Endothelial cell (in vitro differentiated cells): Measurements from ENCODE around the gene PHF10. TPM values are rescaled to one million over a fixed set of nuclear protein-coding genes. Genes with fewer than 3 reads are reported as not detected.

Experiments
- DNase-seq: peaks from one replicate; pipeline ENCODE4 v3.0.0; 2021; ENCODE audit warnings: low spot score
- H3K27ac Mint-ChIP-seq: one replicate; pipeline ENCODE4 v1.8.0; 2021; ENCODE audit warnings: mixed read lengths, inconsistent platforms; ENCODE audit not compliant: unreplicated experiment
- H3K27me3 Mint-ChIP-seq: one replicate; pipeline ENCODE4 v1.8.0; 2021; ENCODE audit warnings: mild to moderate bottlenecking, moderate library complexity, mixed read lengths, inconsistent platforms; ENCODE audit not compliant: unreplicated experiment
- H3K36me3 Mint-ChIP-seq: one replicate; pipeline ENCODE4 v1.8.0; 2021; ENCODE audit warnings: mild to moderate bottlenecking, low read depth, mixed read lengths, inconsistent platforms; ENCODE audit not compliant: unreplicated experiment
- H3K4me1 Mint-ChIP-seq: one replicate; pipeline ENCODE4 v1.8.0; 2021; ENCODE audit warnings: mild to moderate bottlenecking, mixed read lengths, inconsistent platforms; ENCODE audit not compliant: unreplicated experiment
- H3K4me3 Mint-ChIP-seq: one replicate; pipeline ENCODE4 v1.8.0; 2021; ENCODE audit warnings: mild to moderate bottlenecking, mixed read lengths, inconsistent platforms; ENCODE audit not compliant: unreplicated experiment
- H3K9me3 Mint-ChIP-seq: one replicate; pipeline ENCODE4 v1.8.0; 2021; ENCODE audit warnings: mixed read lengths, inconsistent platforms; ENCODE audit not compliant: unreplicated experiment
- total RNA-seq: library from RNA; stranded (reverse); fragmentation: NEBNext Ultra II Directional; extraction: Animal tissue kit (Norgen Biotek cat#: 25700); gene quantifications from one replicate; pipeline ENCODE4 v1.2.1, GENCODE V29; 2021; ENCODE audit not compliant: unreplicated experiment
- TF ChIP-seq, protein P1 (sequence below): fragments of 200-600 bp; sonication (generic); IDR thresholded peaks from one replicate; pipeline ENCODE4 v1.5.0; 2021; ENCODE audit warnings: antibody characterized with exemption; ENCODE audit not compliant: unreplicated experiment

PHF10 gene
- total RNA-seq, 1 donor from 2014 or later = 33.6 TPM

DNA sequence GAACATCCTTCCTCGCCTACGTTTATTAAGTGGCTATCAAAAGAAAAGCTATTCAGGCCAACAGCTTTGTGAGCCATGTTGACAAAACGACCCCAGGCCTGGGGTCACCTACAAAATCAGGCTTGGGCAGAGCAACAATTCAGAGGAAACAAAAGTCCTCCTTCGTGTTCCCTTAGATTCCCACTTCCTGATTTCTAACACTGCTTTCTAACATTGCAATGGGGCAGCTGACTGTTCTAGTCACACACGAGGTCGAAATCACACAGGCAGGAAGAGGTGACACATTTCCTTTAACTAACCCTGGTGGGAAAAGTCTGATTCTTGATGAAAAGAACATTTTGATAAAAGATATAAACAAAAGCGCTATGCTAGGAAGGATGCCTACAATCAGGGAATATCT lies 54.4 kb downstream of the PHF10 start:
- Mint-ChIP-seq H3K27ac (peak overlapping the region; percentile 89), H3K27me3 (peaks cover 2% of the 10 kb centered on the region), H3K4me3 (no peak overlapping the region), H3K9me3 (no peaks in the 10 kb centered on the region), H3K36me3 (peaks cover 33% of the 10 kb centered on the region), H3K4me1 (peaks cover 19% of the 10 kb centered on the region)
- TF ChIP-seq, protein P1, sequence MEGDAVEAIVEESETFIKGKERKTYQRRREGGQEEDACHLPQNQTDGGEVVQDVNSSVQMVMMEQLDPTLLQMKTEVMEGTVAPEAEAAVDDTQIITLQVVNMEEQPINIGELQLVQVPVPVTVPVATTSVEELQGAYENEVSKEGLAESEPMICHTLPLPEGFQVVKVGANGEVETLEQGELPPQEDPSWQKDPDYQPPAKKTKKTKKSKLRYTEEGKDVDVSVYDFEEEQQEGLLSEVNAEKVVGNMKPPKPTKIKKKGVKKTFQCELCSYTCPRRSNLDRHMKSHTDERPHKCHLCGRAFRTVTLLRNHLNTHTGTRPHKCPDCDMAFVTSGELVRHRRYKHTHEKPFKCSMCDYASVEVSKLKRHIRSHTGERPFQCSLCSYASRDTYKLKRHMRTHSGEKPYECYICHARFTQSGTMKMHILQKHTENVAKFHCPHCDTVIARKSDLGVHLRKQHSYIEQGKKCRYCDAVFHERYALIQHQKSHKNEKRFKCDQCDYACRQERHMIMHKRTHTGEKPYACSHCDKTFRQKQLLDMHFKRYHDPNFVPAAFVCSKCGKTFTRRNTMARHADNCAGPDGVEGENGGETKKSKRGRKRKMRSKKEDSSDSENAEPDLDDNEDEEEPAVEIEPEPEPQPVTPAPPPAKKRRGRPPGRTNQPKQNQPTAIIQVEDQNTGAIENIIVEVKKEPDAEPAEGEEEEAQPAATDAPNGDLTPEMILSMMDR = no peak
- DNase-seq = no peak

DNA sequence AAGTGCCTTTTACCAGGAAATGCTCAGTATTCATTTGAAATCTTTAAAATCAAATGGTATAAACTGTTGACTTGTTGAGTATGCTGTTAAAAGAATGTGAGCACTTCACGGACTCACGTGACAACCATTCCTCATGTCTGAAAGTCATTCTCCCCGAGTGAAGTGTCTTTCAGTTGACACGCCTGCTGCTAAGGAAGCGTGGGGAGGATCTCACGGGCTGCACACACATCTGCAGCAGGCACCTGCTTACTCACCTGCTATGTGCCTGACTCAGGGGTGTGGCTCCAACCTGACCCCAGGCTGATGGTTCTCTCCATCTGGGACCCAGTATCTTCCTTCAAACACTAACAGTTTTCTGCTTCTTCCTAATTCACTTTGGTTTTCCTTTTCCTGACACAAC lies 55.2 kb downstream of the PHF10 start:
- no peaks in the 10 kb centered on the region for H3K9me3 Mint-ChIP-seq
- no peak overlapping the region for H3K4me3 Mint-ChIP-seq
- peaks cover 19% of the 10 kb centered on the region for H3K4me1 Mint-ChIP-seq
- TF ChIP-seq, protein P1 = no peak
- H3K36me3 Mint-ChIP-seq = peaks cover 28% of the 10 kb centered on the region
- no peak for DNase-seq
- H3K27ac Mint-ChIP-seq = peak overlapping the region; percentile 89
- no peaks in the 10 kb centered on the region for H3K27me3 Mint-ChIP-seq

DNA sequence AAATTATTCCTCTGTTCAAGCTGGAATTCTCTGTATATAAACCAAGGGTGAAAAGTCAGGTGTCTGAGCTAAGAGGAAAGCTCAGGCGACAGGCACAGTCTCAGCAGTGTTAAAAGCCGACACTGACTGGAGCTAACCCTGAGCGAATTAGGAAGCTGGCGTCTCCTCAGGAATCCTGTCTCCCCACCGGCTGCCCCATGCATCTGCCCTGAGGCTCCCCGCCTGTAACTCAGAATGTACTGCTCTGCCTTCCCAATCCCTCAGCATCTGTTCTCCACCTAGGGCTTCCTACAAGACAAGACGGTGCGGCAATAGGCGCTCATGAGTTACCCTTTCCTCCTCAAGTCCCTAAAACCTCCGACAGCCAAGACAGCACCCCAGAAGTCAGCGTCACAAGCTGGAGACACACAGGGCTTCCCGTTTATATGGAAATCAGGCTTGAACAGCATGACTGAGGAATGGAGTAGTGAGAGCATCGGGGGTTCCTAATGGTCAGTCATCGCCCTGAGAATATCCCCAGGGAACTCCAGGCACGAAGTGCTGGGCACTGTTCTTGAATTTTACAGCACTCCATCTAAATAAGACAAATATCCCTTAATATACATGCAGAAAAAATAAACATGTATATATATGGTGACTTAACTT lies 56.0 kb downstream of the PHF10 start:
- TF ChIP-seq, protein P1 = no peak
- H3K4me1 Mint-ChIP-seq = peaks cover 19% of the 10 kb centered on the region
- H3K9me3 Mint-ChIP-seq = no peaks in the 10 kb centered on the region
- peak overlapping the region; percentile 48 for H3K27ac Mint-ChIP-seq
- H3K4me3 Mint-ChIP-seq = no peak overlapping the region
- peaks cover 35% of the 10 kb centered on the region for H3K36me3 Mint-ChIP-seq
- DNase-seq = no peak
- no peaks in the 10 kb centered on the region for H3K27me3 Mint-ChIP-seq

DNA sequence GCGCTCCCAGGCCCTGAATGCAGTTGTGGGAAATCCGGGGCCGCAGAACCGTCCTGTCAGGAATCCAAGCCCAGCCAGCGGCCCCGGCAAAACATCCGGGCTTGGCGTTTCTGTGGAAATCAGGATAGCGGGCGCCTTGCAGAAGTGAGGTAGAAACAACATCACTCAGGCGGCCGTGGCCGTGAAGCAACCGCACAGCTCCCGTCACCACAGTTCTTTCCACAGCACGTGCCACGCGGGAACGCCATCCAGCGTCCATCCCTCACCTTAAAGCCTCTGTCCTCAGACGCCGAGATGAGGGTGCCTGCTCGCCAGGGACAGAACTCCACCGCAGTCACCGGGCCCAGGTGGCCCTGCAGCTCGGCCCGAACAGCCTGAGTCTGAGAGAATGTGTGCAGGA lies 56.6 kb downstream of the PHF10 start:
- Mint-ChIP-seq H3K27ac (no peak overlapping the region), H3K4me3 (no peak overlapping the region), H3K36me3 (peaks cover 40% of the 10 kb centered on the region), H3K4me1 (peaks cover 19% of the 10 kb centered on the region), H3K9me3 (no peaks in the 10 kb centered on the region), H3K27me3 (no peaks in the 10 kb centered on the region)
- no peak for DNase-seq
- TF ChIP-seq, protein P1 = no peak

DNA sequence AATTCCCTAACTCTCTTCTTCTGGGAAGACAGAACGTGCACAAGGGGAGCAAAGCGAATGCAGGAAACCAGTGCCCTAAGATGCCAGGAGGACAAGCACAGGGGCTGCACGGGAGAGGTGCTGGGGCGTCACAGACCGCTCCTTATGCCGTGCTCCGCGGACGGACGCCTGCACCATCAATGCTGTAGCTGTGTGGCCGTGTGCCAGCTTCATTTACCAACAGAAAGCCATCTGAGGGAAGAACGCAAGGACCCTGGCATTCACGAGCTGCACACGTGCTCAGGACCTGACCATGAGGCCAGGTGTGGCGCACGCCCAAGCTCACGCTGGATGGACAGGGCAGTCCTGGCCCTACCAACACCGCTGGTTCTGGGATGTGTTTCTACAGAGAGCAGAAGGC lies 57.9 kb downstream of the PHF10 start:
- no peak for DNase-seq
- H3K27ac Mint-ChIP-seq = no peak overlapping the region
- H3K36me3 Mint-ChIP-seq = peaks cover 41% of the 10 kb centered on the region
- H3K4me1 Mint-ChIP-seq = peaks cover 16% of the 10 kb centered on the region
- no peaks in the 10 kb centered on the region for H3K27me3 Mint-ChIP-seq
- no peak overlapping the region for H3K4me3 Mint-ChIP-seq
- no peaks in the 10 kb centered on the region for H3K9me3 Mint-ChIP-seq
- TF ChIP-seq, protein P1 = no peak
